Stimulated activated CD4-positive, alpha-beta T cell treated with anti-CD3 and anti-CD28 coated beads, Interleukin-15, amount 100 ng/mL, for 48 hours (primary cell): Measurements from ENCODE around the gene ARHGAP6.

Source experiments
- DNase-seq, 2 donors: peaks; one replicate each; pipeline ENCODE4 v3.0.0-alpha.2; 2020; ENCODE audit warnings: low read depth in 2 of 2

The ARHGAP6 gene

DNA sequence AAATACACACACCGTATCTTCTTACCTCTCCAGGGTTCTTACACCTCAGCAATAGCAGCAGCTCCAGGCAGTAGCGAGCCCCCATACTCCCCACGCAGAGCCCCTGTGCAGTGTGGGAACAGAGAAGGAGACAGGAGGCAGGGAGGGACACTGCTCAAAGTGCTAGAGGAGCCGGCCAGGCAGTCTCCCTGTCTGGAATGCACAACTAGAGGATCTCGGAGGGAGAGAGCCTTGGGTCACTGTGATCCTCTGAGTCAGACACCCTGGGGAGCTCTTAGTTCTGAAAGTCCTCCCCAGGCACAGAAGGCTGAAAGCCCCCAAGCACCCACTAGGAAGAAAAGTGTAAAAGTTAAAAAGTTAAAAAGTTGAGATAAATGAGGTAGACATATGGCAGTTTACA is 356.5 kb downstream of the ARHGAP6 start:
- no peak for DNase-seq

DNA sequence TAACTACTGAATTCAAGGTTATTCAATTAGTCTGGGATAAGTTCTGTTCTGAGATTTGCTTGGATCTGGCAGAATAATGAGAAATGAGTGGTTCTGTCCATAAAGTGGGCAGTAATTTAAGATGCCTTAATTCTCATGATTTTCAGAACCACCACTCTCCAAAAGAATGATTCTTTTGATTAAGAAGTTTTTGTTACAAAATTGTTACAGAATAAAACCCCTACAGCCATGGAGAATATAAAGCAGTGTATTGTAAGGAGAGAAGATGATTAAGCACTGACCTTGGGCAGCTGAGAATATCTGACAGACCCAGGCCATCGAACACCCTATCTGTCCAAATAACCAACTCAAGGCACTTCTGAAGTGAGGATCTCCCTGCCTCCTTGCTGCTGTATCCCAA is 360.1 kb downstream of the ARHGAP6 start:
- no peak for DNase-seq

- no peak for DNase-seq
Observed at GRCh38 chrX:11304829-11305228, 360.9 kb downstream of the ARHGAP6 start.

- DNase-seq = no peak
Observed at GRCh38 chrX:11298600-11298999, 367.1 kb downstream of the ARHGAP6 start.

- no peak for DNase-seq
Observed at GRCh38 chrX:11296051-11296450, 369.7 kb downstream of the ARHGAP6 start.

GRCh38 chrX:11293113-11293512 is 372.6 kb downstream of the ARHGAP6 start, which contains the start of gene AMELX:
AMELX (plus strand) TSS chrX:11293413; CDS start chrX:11294789, 1,376 bp downstream.
- no peak for DNase-seq

DNA sequence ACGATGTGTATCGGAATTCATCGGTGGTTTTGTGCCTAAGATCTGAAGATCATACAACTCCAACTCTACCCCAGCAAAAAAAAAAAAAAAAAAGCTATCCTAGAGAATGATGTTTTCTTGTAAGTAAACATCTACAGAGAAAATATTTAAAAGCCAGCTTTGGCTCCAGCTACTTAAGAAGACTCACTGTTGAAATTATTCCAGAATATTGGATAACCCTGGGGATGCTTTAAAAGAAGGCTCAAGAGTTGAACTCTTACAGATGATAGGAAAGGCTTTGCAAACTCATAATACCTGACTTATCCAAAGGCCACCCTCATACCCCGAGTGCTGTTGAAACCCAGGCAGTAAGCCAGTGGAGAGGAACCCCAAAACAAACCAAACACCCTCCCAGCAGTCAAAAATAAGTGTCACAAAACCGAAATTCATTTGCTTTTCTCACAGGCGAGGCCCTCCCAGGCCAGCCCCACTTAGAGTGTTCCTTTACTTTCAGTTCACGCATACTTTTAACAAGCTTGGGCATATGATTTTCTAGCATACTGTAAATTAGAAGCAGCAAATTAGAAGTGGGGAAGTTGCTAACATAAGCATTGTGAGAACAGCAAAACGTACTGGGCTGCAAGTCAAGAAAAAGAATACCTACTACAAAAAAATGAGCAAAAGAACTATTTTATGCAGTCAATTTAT is 375.2 kb downstream of the ARHGAP6 start:
- no peak for DNase-seq

DNA sequence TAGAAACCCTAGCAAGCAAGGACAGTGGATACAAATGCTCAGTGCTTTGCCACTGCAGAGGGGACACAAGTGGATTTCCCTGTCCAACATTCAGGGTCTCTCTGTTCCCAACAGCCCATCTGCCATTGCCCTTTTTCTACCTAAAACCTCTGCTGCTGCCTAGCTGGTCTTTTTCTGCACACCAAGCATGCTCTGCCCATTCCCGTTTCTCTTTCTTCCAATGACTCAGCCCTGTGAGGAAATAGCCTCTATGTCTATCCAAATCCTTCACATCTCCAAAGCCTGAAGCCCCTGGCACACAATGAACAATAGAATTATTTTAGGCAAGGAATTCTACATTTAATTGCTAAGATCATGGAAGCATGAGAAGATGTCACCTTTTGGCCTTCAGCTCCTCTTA is 378.2 kb downstream of the ARHGAP6 start:
- DNase-seq = no peak

DNA sequence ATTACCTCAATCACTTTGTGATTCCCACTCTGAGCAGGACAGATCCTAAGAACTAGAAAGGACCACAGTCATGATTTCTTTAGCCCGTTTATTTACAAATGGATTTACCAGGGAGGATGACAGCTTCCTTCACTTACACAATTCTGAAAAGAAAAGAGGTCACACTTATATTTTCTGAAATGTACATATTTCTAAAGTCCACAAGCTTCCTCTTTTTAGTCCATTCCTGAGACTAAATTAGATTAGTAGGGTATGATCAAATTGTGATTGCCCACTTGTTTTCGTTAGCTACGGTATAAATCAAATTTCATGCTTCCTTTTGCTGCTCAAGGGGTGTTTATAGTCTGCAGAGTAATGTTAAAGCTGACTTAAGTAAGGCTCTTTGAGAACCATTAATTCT is 380.1 kb downstream of the ARHGAP6 start:
- DNase-seq = no peak

- no peak for DNase-seq
Observed at GRCh38 chrX:11282043-11282442, 383.7 kb downstream of the ARHGAP6 start.

- no peak for DNase-seq
Observed at GRCh38 chrX:11273544-11273943, 392.2 kb downstream of the ARHGAP6 start.

GRCh38 chrX:11272863-11273262 is 392.9 kb downstream of the ARHGAP6 start:
- no peak for DNase-seq

DNA sequence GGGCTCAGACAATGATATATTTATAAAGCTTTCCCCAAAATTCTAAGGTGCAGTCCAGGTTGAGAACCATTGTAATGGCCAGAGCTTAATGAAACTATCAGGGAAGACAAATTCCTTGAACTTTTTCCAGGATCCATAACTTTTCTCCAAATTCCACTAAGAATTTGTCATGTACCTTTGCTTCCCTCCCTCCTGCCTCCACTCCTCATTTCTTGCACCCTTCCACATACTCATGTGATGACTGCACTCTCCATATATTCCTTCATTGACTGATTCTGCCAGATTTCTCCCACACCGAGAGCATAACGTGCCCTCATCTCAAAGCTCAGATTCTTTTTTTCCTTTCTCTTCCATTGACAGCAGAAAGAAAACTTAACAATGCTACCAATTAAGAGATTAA is 393.4 kb downstream of the ARHGAP6 start:
- no peak for DNase-seq

- no peak for DNase-seq
Observed at GRCh38 chrX:11269996-11270395, 395.7 kb downstream of the ARHGAP6 start.

GRCh38 chrX:11269006-11269405 is 396.7 kb downstream of the ARHGAP6 start:
- DNase-seq = no peak

DNA sequence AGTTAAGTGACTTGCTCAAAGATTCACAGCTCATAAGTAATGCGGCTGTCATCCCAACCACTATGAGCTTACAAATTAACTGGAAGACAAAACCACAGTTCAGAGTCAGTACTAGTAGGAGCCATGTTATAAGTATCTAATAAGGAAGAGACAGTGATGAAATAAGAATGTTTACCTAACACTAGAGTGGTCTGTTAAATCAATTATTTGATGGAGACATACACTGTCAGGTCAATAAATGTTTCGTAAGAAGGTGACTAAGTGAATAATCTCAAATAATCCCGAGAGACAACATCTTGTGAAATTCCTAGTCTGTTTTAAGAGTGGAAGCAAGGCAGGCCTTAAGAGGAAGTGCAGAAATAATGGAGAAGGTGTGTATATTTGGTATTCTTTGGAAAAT is 398.3 kb downstream of the ARHGAP6 start:
- no peak for DNase-seq

DNA sequence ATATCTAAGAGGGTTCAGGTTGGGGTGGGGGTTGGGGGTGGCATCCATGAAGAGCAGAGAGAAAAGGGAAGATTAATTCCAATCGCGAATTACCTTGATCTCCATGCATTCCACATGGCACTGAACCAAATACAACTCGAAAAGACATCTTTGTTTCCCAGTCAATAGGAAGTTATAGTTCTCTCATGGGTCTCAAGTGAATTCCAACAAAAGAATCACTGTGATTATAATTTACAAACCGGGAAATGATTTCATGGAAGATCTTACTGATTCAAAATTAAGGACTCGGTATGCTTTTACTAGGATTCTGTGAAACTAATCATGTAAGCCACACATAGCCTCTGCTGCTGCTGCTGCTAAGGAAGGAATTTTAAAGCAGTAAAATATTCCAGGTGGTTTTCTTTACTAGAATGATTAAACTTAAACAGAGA is 399.1 kb downstream of the ARHGAP6 start:
- DNase-seq = no peak

GRCh38 chrX:11265352-11265751 is 400.4 kb downstream of the ARHGAP6 start:
- no peak for DNase-seq

DNA sequence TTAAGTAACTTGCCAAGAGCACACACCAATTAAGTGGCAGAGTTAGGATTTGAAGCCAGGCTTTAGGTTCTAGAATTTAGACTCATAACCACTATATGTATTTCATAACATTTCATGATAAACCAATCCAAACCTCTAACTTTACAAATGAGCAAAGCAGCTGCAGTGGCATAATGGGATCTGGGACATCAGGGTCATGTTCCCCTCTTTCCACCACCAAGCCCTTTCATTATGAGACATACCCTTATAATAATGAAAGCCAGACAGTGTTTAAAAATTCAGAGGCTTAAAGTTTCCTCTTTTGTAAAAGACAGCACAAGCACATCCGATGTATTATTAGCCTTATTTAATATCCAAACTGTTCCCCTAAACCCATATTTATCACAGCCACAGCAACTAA is 400.8 kb downstream of the ARHGAP6 start:
- DNase-seq = no peak

- DNase-seq = no peak
Observed at GRCh38 chrX:11261260-11261659, 404.5 kb downstream of the ARHGAP6 start.

DNA sequence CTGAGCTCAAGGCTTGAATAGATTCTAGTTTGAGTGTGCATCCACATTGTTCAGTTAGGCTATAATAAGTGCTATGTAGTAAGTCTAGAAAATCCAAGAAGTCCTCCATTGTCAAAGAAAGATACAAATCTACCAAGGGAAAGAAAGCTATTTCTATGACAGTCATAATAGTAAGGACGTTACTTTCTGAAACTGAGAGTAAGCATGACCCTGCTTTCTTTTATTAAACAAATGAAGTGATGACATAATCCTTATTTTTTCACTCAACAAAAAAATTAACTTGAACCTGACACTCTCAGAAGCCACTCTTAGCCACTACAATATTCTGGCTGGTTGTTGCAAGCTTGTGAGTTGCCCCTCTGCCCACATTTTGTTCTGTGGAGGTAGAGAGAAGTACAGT is 406.3 kb downstream of the ARHGAP6 start:
- DNase-seq = no peak

GRCh38 chrX:11257711-11258110 is 408.0 kb downstream of the ARHGAP6 start:
- no peak for DNase-seq

GRCh38 chrX:11257290-11257689 is 408.4 kb downstream of the ARHGAP6 start:
- no peak for DNase-seq
